IgD-negative memory B cell (primary cell): ENCODE measurements around the gene CCNA2. TPM values are rescaled to one million over a fixed set of nuclear protein-coding genes. Genes with fewer than 3 reads are reported as not detected.

Experiments used
- H3K27ac Mint-ChIP-seq, 3 donors: one replicate each; pipeline ENCODE4 v1.8.0; 2020 to 2022; ENCODE audit warnings: mild to moderate bottlenecking in 3 of 3, mixed read lengths in 3 of 3, moderate library complexity in 1 of 3
- H3K27me3 Mint-ChIP-seq: one replicate; pipeline ENCODE4 v1.8.0; 2021; ENCODE audit warnings: mixed read lengths
- H3K36me3 Mint-ChIP-seq: one replicate; pipeline ENCODE4 v1.8.0; 2020; ENCODE audit warnings: mild to moderate bottlenecking, mixed read lengths
- H3K4me1 Mint-ChIP-seq, 3 donors: one replicate each; pipeline ENCODE4 v1.8.0; 2020 to 2022; ENCODE audit warnings: mixed read lengths in 3 of 3, mild to moderate bottlenecking in 1 of 3
- H3K4me3 Mint-ChIP-seq, 4 donors: one replicate each; pipeline ENCODE4 v1.8.0; 2020 to 2022; ENCODE audit warnings: mild to moderate bottlenecking in 4 of 4, mixed read lengths in 4 of 4, moderate library complexity in 3 of 4
- H3K9me3 Mint-ChIP-seq, 3 donors: one replicate each; pipeline ENCODE4 v1.8.0; 2020 to 2021; ENCODE audit warnings: mixed read lengths in 3 of 3, mild to moderate bottlenecking in 1 of 3
- polyA plus RNA-seq: library from polyadenylated mRNA; unstranded; fragments of 300-500 nt; fragmentation: Illumina TruSeq; gene quantifications from one replicate; pipeline ENCODE4 v1.2.3, GENCODE V29; 2021

Gene CCNA2
- 0.24 TPM for polyA plus RNA-seq

- Mint-ChIP-seq H3K27me3 (no peaks in the 10 kb centered on the region), H3K4me1 (peaks cover 2 to 17% (median 10%) of the 10 kb centered on the region in 3 donors), H3K36me3 (no peaks in the 10 kb centered on the region), H3K9me3 (no peaks in the 10 kb centered on the region), H3K4me3 (peak within 1 kb of the TSS; percentile 85 to 93 (median 92)), H3K27ac (peak within 1 kb of the TSS; percentile 74 to 96 (median 91))
Observed at GRCh38 chr4:121823505-121824170, at the start of gene CCNA2. Gene CCNA2, minus strand, starts transcription at chr4:121823883. Its CDS starts 255 bp downstream, at chr4:121823628.

- Mint-ChIP-seq H3K4me1 (peaks cover 13 to 24% (median 14%) of the 10 kb centered on the region in 3 donors), H3K4me3 (peak within 1 kb of the TSS; percentile 93 to 98 (median 98)), H3K27me3 (no peaks in the 10 kb centered on the region), H3K27ac (peak within 1 kb of the TSS; percentile 47 to 93 (median 89)), H3K36me3 (peaks cover 4% of the 10 kb centered on the region), H3K9me3 (no peaks in the 10 kb centered on the region)
Observed at GRCh38 chr4:121869841-121870822, 46.4 kb upstream of the CCNA2 start, which contains the start of gene BBS7. Gene BBS7, minus strand, starts transcription at chr4:121870474. Its CDS starts 161 bp downstream, at chr4:121870313.

DNA sequence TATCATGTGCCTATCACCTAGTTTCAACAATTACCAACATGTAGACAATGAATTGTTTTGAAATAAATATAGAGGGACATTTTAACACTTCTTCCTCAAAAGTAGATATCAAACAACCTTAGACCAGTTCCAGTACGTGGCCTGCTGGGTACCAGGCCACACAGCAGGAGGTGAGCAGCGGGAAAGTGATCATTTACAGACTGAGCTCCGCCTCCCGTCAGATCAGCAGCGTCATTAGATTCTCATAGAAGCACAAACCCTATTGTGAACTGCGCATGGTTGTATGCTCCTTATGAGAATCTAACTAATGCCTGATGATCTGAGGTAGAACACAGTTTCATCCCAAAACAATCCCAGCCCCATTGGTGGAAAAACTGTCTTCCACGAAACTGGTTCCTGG is 40.1 kb upstream of the CCNA2 start:
- no peak overlapping the region for H3K4me3 Mint-ChIP-seq
- no peak overlapping the region for H3K27ac Mint-ChIP-seq
- H3K27me3 Mint-ChIP-seq: no peaks in the 10 kb centered on the region
- no peaks in the 10 kb centered on the region for H3K9me3 Mint-ChIP-seq
- peaks cover 2% of the 10 kb centered on the region in 3 donors for H3K4me1 Mint-ChIP-seq
- H3K36me3 Mint-ChIP-seq: peaks cover 6% of the 10 kb centered on the region

DNA sequence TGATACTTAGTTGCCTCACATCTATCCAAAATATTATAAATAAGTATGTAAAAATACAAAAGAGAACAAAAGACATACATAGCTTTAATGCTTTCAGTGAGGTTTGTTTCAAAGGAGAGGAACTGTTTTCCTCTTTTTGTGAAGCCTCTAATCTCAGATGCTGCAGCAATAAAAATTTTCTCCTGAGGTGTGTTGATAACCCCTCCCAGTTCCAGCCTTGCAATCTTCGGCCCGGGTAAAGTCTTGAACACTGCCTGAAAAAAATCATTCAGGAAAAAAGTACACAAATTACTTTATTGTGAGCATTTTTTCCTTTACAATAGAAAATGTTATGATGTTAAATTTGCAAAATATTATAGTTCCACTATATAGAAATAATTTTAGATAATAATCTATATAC is 37.7 kb upstream of the CCNA2 start:
- no peak overlapping the region for H3K27ac Mint-ChIP-seq
- no peak overlapping the region for H3K4me3 Mint-ChIP-seq
- H3K4me1 Mint-ChIP-seq: no peaks in the 10 kb centered on the region
- no peaks in the 10 kb centered on the region for H3K9me3 Mint-ChIP-seq
- no peaks in the 10 kb centered on the region for H3K27me3 Mint-ChIP-seq
- H3K36me3 Mint-ChIP-seq: peaks cover 8% of the 10 kb centered on the region

DNA sequence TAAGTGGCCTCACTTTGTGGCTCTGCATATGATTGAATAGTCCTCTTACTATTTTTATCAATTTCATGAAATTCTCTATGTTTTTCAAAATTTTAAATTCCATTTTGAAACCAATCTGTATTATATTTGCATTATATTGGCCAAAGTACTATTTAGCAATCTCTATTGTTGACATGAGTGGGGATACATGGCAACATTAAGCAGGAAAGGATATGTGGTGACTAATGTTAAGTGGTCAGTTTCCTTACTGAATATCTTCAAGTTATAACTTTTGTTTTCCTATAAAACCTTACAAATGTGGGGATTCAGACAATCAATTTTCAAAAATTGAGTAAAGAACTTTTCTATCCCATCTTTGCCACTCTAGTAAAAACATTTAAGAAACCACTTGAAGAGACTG is 36.4 kb upstream of the CCNA2 start:
- Mint-ChIP-seq H3K36me3 (peaks cover 7% of the 10 kb centered on the region), H3K4me1 (no peaks in the 10 kb centered on the region), H3K4me3 (no peak overlapping the region), H3K27me3 (no peaks in the 10 kb centered on the region), H3K9me3 (no peaks in the 10 kb centered on the region), H3K27ac (no peak overlapping the region)

- H3K27me3 Mint-ChIP-seq: no peaks in the 10 kb centered on the region
- no peak overlapping the region for H3K4me3 Mint-ChIP-seq
- no peak overlapping the region for H3K27ac Mint-ChIP-seq
- H3K4me1 Mint-ChIP-seq: no peaks in the 10 kb centered on the region
- H3K9me3 Mint-ChIP-seq: no peaks in the 10 kb centered on the region
- peaks cover 12% of the 10 kb centered on the region for H3K36me3 Mint-ChIP-seq
Observed at GRCh38 chr4:121851354-121851753, 27.7 kb upstream of the CCNA2 start.

GRCh38 chr4:121846662-121847061 is 23.0 kb upstream of the CCNA2 start:
- Mint-ChIP-seq H3K9me3 (no peaks in the 10 kb centered on the region), H3K27ac (no peak overlapping the region), H3K27me3 (no peaks in the 10 kb centered on the region), H3K4me3 (no peak overlapping the region), H3K36me3 (peaks cover 10% of the 10 kb centered on the region), H3K4me1 (no peaks in the 10 kb centered on the region)

DNA sequence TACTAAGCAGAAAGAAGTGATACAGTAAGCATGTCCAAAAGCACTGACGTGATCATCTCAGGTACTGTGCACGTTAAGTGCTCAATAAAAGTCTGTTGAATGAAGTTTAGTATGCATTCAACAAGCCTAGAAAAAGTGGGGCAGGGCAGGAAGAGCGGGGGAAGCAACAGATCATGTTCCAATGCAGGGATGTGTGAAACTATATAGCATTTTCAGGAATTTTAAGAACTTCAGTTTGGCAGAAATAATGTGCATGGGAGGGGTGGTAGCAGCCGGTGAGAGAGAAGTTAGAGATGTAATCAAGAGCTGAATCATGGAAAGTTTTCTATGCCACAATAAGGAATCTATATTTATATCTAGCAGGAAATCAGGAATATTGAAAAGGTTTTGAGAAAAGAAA is 19.2 kb upstream of the CCNA2 start:
- Mint-ChIP-seq H3K4me3 (peak overlapping the region in 1 of 4 donors; percentile 23), H3K4me1 (no peaks in the 10 kb centered on the region), H3K27me3 (no peaks in the 10 kb centered on the region), H3K27ac (peak overlapping the region in 1 of 3 donors; percentile 4), H3K36me3 (peaks cover 16% of the 10 kb centered on the region), H3K9me3 (no peaks in the 10 kb centered on the region)

DNA sequence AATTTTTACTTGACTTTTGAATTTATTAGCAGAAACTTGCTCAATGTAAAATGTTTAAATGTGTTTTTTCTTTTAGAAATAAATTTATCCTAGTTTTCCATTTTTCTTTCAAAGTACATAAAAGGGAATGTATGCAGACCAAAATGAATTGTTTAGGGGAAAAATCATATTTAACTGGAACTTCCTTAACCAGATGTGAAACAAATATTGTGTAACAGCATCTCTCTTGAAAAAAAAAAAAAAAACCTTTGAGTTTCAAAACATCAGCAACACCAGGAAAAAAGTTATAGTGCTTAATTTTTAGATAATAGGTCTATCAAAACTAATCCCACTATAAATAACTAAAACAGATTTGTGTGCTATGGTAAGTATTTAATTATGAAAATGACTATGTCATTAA is 14.5 kb upstream of the CCNA2 start:
- Mint-ChIP-seq H3K9me3 (no peaks in the 10 kb centered on the region), H3K4me1 (no peaks in the 10 kb centered on the region), H3K27ac (no peak overlapping the region), H3K36me3 (peaks cover 14% of the 10 kb centered on the region), H3K4me3 (no peak overlapping the region), H3K27me3 (no peaks in the 10 kb centered on the region)

- no peaks in the 10 kb centered on the region for H3K27me3 Mint-ChIP-seq
- no peaks in the 10 kb centered on the region for H3K36me3 Mint-ChIP-seq
- H3K4me3 Mint-ChIP-seq: no peak overlapping the region
- no peak overlapping the region for H3K27ac Mint-ChIP-seq
- peaks cover 0 to 1% (median 0%) of the 10 kb centered on the region in 3 donors for H3K4me1 Mint-ChIP-seq
- no peaks in the 10 kb centered on the region for H3K9me3 Mint-ChIP-seq
Observed at GRCh38 chr4:121829511-121829910, 5.8 kb upstream of the CCNA2 start.

- no peaks in the 10 kb centered on the region for H3K9me3 Mint-ChIP-seq
- H3K27ac Mint-ChIP-seq: no peak overlapping the region
- H3K36me3 Mint-ChIP-seq: no peaks in the 10 kb centered on the region
- H3K4me3 Mint-ChIP-seq: no peak overlapping the region
- H3K27me3 Mint-ChIP-seq: no peaks in the 10 kb centered on the region
- peaks cover 2 to 10% (median 5%) of the 10 kb centered on the region in 3 donors for H3K4me1 Mint-ChIP-seq
Observed at GRCh38 chr4:121827853-121828252, 4.2 kb upstream of the CCNA2 start.

DNA sequence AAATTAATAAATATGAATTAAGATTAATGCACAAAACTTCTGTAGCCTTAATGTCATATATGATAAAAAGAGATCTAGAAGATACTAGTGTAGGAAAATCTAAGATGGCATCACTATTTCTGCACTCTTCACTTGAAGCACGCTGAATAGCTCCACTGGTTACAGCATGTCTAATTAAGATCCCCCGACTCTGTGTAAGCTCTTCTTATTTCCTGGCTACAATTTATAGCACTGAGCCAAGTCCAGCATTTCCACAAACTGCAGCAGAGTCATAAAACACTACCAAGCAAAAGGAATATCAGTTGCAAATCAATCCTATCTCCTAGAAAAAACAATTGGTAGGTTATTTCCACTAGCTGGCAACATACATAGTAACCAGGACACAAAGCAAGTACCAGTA is 1.3 kb upstream of the CCNA2 start:
- Mint-ChIP-seq H3K27me3 (no peaks in the 10 kb centered on the region), H3K9me3 (no peaks in the 10 kb centered on the region), H3K4me1 (peaks cover 2 to 12% (median 10%) of the 10 kb centered on the region in 3 donors), H3K4me3 (peak overlapping the region in 1 of 4 donors; percentile 33), H3K36me3 (no peaks in the 10 kb centered on the region), H3K27ac (no peak overlapping the region)

- no peaks in the 10 kb centered on the region for H3K36me3 Mint-ChIP-seq
Observed at GRCh38 chr4:121824171-121824527, 466 bp upstream of the CCNA2 start.

DNA sequence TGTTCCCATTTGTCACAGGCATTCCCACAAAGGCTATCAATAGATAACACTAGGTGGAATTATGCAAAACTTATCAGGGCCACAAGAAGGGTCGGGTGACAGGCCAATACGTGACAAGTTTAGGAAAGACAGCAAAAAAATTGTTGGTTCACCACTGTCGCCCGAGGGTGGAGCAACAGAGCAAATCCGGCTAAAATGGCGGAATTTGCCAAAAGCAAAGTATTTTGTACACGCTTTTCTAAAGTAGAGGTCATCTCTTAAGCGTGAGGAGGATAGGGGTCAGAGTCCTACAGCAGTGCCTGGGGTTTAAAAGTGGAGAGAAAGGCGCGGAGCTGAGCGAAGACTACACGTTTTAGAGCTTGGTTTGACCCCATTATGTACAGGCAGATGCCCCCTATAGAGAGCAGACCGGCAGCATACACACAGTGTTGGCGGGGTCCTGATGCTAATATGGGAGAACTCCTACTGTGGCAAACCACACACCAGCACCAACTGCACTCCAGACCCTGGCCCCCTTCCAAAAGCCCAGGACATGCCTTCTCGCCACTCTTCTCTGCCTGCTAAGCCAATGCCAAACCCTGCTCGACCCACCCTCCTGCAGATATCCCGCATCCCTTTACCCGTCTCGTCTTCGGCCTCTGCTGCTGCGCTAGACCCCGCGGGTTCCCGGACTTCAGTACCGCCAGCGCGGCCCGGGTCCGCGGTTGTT is 733 bp downstream of the CCNA2 start:
- no peaks in the 10 kb centered on the region for H3K27me3 Mint-ChIP-seq
- peak overlapping the region; percentile 74 to 96 (median 91) for H3K27ac Mint-ChIP-seq
- peaks cover 2 to 17% (median 10%) of the 10 kb centered on the region in 3 donors for H3K4me1 Mint-ChIP-seq
- no peaks in the 10 kb centered on the region for H3K9me3 Mint-ChIP-seq
- H3K36me3 Mint-ChIP-seq: no peaks in the 10 kb centered on the region
- peak overlapping the region; percentile 85 to 93 (median 92) for H3K4me3 Mint-ChIP-seq

More at GRCh38 chr4:121824171-121824527, 466 bp upstream of the CCNA2 start:
- peaks cover 2 to 15% (median 10%) of the 10 kb centered on the region in 3 donors for H3K4me1 Mint-ChIP-seq
- H3K4me3 Mint-ChIP-seq: peak overlapping the region; percentile 85 to 93 (median 92)
- H3K27ac Mint-ChIP-seq: peak overlapping the region; percentile 74 to 96 (median 91)
- no peaks in the 10 kb centered on the region for H3K9me3 Mint-ChIP-seq
- no peaks in the 10 kb centered on the region for H3K27me3 Mint-ChIP-seq

- Mint-ChIP-seq H3K9me3 (no peaks in the 10 kb centered on the region), H3K4me3 (peak overlapping the region in 2 of 4 donors; percentile 85 to 93), H3K27ac (no peak overlapping the region), H3K4me1 (peaks cover 2 to 17% (median 10%) of the 10 kb centered on the region in 3 donors), H3K27me3 (no peaks in the 10 kb centered on the region), H3K36me3 (no peaks in the 10 kb centered on the region)
Observed at GRCh38 chr4:121822047-121822446, 1.6 kb downstream of the CCNA2 start.
